GM21515 (cell line): ENCODE results near the gene DBP.

Experiments
- ATAC-seq: cut with Tn5 transposase; IDR thresholded peaks from one replicate; pipeline ENCODE4 v1.9.1; 2021; ENCODE audit not compliant: unreplicated experiment

DBP gene

GRCh38 chr19:48587387-48587786, 49.8 kb downstream of the DBP start:
- ATAC-seq, result no peak

DNA sequence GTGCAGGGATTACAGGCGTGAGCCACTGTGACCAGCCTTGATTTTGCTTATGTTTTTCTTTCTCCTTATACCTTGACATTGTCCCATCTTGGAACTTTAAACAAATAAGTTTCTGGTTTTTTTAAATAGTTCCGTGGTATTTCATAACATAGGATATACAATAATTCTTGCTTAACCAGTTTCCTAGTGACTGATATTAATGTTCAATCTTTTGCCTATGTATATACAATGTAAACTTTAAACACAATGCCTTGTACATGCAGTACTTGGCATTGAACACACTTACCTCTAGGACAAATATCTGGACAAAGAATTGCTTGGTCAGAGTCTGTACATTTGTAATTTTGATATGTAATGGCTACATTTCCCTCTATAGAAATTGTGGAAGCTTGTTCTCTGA, 55.0 kb downstream of the DBP start:
- no peak for ATAC-seq
